KMS-11 (cell line): ENCODE measurements around the gene AKAP13.

Experiments
- H2AFZ ChIP-seq: fragments of 200-600 bp; sonication (generic); 2 replicates; pipeline ENCODE4 v1.6.1; 2016; ENCODE audit warnings: antibody characterized with exemption, mixed run types, low read depth
- H3K27ac ChIP-seq: fragments of 200-600 bp; sonication (generic); 2 replicates; pipeline ENCODE4 v1.6.1; 2016; ENCODE audit warnings: mild to moderate bottlenecking, mixed run types
- H3K27me3 ChIP-seq: fragments of 200-600 bp; sonication (generic); 2 replicates; pipeline ENCODE4 v1.6.1; 2017; ENCODE audit warnings: mild to moderate bottlenecking, low read depth, mixed run types, moderate library complexity; ENCODE audit not compliant: insufficient read depth
- H3K36me3 ChIP-seq: fragments of 200-600 bp; sonication (generic); 2 replicates; pipeline ENCODE4 v1.6.1; 2017; ENCODE audit warnings: mild to moderate bottlenecking, mixed run types; ENCODE audit not compliant: insufficient read depth
- H3K4me1 ChIP-seq: fragments of 200-600 bp; sonication (generic); 2 replicates; pipeline ENCODE4 v1.6.1; 2016; ENCODE audit warnings: mild to moderate bottlenecking, low read depth, mixed run types; ENCODE audit not compliant: poor library complexity, severe bottlenecking
- H3K4me2 ChIP-seq: fragments of 200-600 bp; sonication (generic); 2 replicates; pipeline ENCODE4 v1.7.0; 2016; ENCODE audit warnings: mild to moderate bottlenecking, mixed run types
- H3K4me3 ChIP-seq: fragments of 200-600 bp; sonication (generic); IDR thresholded peaks from 2 replicates; pipeline ENCODE4 v1.6.1; 2017; ENCODE audit warnings: low read depth, low read length, mixed read lengths; ENCODE audit not compliant: insufficient read depth
- H3K79me2 ChIP-seq: fragments of 200-600 bp; sonication (generic); 2 replicates; pipeline ENCODE4 v1.6.1; 2016; ENCODE audit warnings: low read depth, mixed run types; ENCODE audit not compliant: insufficient read depth
- H3K9ac ChIP-seq: fragments of 200-600 bp; sonication (generic); 2 replicates; pipeline ENCODE4 v1.6.1; 2016; ENCODE audit warnings: mild to moderate bottlenecking, mixed run types
- H4K20me1 ChIP-seq: fragments of 200-600 bp; sonication (generic); 2 replicates; pipeline ENCODE4 v1.6.1; 2016; ENCODE audit warnings: mild to moderate bottlenecking, mixed run types; ENCODE audit not compliant: insufficient read depth
- TF ChIP-seq, protein P1 (sequence below): fragments of 200-600 bp; sonication (generic); conservative IDR thresholded peaks from 2 replicates; pipeline ENCODE4 v1.6.1; 2017; ENCODE audit warnings: low read depth, mild to moderate bottlenecking, antibody characterized with exemption, low read length, moderate library complexity, mixed read lengths

Gene AKAP13

DNA sequence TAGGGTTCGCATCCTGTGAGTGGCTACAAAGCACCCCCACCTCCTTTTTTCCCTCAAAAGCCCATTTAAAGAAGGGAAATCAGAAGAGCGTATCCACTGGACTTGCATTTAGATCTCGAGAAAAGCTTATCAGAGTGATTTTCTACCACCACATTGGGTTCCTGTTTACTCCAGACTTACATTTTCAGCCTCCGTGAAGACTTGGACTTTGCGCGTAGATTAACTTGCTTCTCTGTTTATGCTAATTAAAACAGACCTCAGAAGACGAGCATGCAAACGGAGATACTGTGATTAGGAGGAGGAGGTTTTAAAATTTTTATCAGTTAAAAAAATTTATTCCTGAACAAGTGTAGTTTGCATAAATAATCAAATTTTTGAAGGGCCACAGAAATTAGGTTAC lies 115.7 kb downstream of the AKAP13 start:
- no peaks in the 10 kb centered on the region for H3K79me2 ChIP-seq
- no peaks in the 10 kb centered on the region for H3K27me3 ChIP-seq
- no peak overlapping the region for H3K4me3 ChIP-seq
- no peak overlapping the region for H3K4me2 ChIP-seq
- H2AFZ ChIP-seq, result no peak overlapping the region
- H4K20me1 ChIP-seq, result no peaks in the 10 kb centered on the region
- H3K4me1 ChIP-seq, result no peaks in the 10 kb centered on the region
- no peak overlapping the region for H3K27ac ChIP-seq
- TF ChIP-seq, protein P1, sequence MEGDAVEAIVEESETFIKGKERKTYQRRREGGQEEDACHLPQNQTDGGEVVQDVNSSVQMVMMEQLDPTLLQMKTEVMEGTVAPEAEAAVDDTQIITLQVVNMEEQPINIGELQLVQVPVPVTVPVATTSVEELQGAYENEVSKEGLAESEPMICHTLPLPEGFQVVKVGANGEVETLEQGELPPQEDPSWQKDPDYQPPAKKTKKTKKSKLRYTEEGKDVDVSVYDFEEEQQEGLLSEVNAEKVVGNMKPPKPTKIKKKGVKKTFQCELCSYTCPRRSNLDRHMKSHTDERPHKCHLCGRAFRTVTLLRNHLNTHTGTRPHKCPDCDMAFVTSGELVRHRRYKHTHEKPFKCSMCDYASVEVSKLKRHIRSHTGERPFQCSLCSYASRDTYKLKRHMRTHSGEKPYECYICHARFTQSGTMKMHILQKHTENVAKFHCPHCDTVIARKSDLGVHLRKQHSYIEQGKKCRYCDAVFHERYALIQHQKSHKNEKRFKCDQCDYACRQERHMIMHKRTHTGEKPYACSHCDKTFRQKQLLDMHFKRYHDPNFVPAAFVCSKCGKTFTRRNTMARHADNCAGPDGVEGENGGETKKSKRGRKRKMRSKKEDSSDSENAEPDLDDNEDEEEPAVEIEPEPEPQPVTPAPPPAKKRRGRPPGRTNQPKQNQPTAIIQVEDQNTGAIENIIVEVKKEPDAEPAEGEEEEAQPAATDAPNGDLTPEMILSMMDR, result no peak
- H3K9ac ChIP-seq, result no peak overlapping the region
- no peaks in the 10 kb centered on the region for H3K36me3 ChIP-seq

DNA sequence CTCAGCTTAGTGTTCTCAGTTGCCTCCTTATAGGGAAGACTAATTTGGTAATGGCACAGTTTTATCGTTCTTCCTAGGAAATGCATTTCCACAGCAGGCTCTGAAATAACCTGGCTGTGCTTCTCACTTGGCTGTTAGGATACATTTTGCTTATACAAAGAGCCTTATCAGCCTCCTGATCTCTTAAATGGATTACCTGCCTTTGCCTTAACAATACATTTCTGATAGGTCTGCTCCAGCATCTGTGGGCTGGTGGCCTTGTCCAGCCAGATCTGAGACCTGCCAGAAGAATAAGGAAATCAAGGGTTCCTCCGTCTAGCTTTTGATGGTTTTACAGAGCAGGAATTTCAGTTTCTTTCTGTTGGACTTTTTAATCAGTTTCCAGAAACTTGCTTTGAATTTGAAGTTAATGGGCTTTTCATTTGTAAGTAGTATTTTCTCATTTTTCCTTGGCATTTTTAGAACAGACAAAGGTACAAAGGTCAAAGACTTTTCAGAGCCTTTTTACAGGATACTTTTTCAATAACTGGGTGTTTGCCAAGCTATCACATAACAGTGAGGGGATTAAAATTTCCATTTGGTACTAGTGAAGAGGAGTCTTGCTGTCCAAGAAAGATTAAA lies 116.3 kb downstream of the AKAP13 start:
- H3K36me3 ChIP-seq, result no peaks in the 10 kb centered on the region
- no peak overlapping the region for H3K4me3 ChIP-seq
- no peaks in the 10 kb centered on the region for H4K20me1 ChIP-seq
- TF ChIP-seq, protein P1, result no peak
- no peaks in the 10 kb centered on the region for H3K79me2 ChIP-seq
- H3K27me3 ChIP-seq, result no peaks in the 10 kb centered on the region
- H3K9ac ChIP-seq, result no peak overlapping the region
- H2AFZ ChIP-seq, result no peak overlapping the region
- H3K27ac ChIP-seq, result no peak overlapping the region
- no peaks in the 10 kb centered on the region for H3K4me1 ChIP-seq
- H3K4me2 ChIP-seq, result no peak overlapping the region

DNA sequence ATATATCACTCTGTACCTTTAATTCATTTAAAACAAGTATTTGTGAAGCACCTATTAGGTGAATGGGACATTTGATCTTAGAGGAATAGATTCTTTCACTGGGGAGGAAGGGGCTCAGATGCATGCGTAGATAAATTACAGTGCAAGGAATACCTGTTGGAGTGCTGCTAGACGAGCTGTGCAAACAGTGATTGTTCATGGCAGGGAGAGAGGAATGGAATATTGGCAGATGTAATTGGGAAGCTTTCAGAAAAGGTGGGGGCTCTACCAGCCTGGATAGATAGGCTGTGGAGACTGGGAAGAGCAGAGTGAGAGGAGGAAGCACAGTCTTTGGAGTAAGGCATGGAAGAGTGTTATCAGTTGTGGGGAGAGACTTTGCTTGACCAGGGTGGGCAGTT lies 116.8 kb downstream of the AKAP13 start:
- Histone ChIP-seq H3K79me2 (no peaks in the 10 kb centered on the region), H3K4me2 (no peak overlapping the region), H3K4me1 (no peaks in the 10 kb centered on the region), H3K27ac (no peak overlapping the region), H3K9ac (no peak overlapping the region), H3K27me3 (no peaks in the 10 kb centered on the region), H2AFZ (no peak overlapping the region), H3K4me3 (no peak overlapping the region), H3K36me3 (no peaks in the 10 kb centered on the region), H4K20me1 (no peaks in the 10 kb centered on the region)
- TF ChIP-seq, protein P1, result no peak

DNA sequence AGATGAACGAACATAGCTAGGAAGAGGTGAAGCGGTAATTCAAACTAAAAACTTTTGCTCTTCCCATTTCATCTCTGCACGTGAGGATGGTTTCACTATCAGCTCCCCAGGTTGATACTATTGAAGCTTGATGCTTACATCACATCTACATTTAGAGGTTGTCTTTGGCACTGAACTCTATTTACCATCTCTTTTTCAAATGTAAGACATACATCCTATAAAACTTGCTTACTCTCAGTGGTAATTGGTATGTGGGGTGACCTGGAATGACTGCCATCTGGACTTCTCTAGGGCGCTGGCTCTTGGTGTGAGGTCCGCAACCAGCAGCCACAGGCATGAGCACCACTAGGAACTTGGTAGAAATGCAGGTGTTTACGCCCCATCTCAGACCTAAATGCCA lies 118.1 kb downstream of the AKAP13 start:
- Histone ChIP-seq H3K4me3 (no peak overlapping the region), H3K79me2 (no peaks in the 10 kb centered on the region), H3K4me2 (no peak overlapping the region), H3K27me3 (no peaks in the 10 kb centered on the region), H4K20me1 (no peaks in the 10 kb centered on the region), H3K36me3 (no peaks in the 10 kb centered on the region), H2AFZ (no peak overlapping the region), H3K4me1 (no peaks in the 10 kb centered on the region), H3K9ac (no peak overlapping the region), H3K27ac (no peak overlapping the region)
- TF ChIP-seq, protein P1, result no peak
